ENCODE measurements around the gene EPRS1. TPM values are rescaled to one million over a fixed set of nuclear protein-coding genes. Genes with fewer than 3 reads are reported as not detected.
"Not testable (repeated sequence)": the region's sequence is repeated elsewhere in the genome, so short reads cannot be mapped to it uniquely, and the experiment has no call there.

EPRS1 gene
- total RNA-seq, 4 donors from 2014 or later: 16.8 to 101 (median 52.2) TPM

DNA sequence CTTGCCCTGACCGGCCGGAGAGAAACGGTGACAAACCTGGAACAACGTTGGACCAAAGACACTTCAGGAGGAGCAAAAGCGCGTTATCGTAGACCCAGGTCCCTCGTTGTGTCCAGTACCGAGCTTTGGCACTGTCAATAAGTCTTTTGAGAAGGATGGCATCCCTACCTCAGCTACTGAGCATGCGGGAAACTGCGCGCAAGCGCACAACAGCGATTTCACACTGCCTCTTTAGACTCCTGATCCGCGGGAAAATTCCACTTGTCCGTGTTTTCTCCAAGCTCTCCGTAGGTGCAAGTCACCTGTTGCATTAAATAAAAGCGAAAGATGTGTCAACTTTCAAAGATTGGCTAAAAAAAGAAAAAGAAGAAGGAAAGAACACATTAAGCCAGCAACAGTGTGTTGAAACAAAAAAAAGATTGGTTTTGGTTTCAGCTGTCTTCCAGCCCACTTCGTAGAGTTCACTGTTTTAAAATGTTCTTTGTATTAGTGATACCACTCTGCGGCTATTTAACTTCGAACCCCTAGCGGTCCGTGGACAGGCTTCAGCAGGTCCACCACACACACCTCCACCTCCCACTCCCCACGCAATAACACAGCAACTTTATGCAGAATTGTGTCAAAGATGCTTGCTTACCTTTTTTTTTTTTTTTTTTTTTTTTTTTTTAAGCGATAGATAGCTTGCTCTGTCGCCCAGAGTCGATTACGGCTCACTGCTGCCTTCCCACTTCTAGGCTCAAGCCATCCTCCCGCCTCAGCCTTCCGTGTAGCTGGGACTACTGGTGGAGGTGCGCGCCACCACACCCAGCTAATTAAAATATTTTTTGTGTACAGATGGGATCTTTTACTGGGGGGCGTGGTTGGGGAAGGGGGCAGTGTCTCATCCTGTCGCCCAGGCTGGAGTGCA lies 43.6 kb upstream of the EPRS1 start, which contains the start of gene BPNT1:
BPNT1 (minus strand) TSS at position 139 of the 907 bp plus-strand sequence. CDS start 9,942 bp downstream, outside the sequence.
- Histone ChIP-seq H3K9me3 (no peaks in the 10 kb centered on the region), H3K4me3 (peak within 1 kb of the TSS; percentile 57 to 76), H3K36me3 (no peaks in the 10 kb centered on the region), H3K27me3 (no peaks in the 10 kb centered on the region), H3K4me1 (peaks cover 0 to 2% of the 10 kb centered on the region in 2 donors), H3K27ac (peak within 1 kb of the TSS; percentile 57 to 67)
- TF ChIP-seq POLR2A (IDR thresholded peaks at IDR 0.05): peak; percentile 57 to 59
- TF ChIP-seq, protein P1, sequence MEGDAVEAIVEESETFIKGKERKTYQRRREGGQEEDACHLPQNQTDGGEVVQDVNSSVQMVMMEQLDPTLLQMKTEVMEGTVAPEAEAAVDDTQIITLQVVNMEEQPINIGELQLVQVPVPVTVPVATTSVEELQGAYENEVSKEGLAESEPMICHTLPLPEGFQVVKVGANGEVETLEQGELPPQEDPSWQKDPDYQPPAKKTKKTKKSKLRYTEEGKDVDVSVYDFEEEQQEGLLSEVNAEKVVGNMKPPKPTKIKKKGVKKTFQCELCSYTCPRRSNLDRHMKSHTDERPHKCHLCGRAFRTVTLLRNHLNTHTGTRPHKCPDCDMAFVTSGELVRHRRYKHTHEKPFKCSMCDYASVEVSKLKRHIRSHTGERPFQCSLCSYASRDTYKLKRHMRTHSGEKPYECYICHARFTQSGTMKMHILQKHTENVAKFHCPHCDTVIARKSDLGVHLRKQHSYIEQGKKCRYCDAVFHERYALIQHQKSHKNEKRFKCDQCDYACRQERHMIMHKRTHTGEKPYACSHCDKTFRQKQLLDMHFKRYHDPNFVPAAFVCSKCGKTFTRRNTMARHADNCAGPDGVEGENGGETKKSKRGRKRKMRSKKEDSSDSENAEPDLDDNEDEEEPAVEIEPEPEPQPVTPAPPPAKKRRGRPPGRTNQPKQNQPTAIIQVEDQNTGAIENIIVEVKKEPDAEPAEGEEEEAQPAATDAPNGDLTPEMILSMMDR (IDR thresholded peaks at IDR 0.05): peak in 2 of 4 experiments; percentile 29 to 36
- intact Hi-C loops (cut with DNase I; ENCODE audit: low total_unique reads): no loop called here
- DNase-seq: peak; percentile 91 to 95

DNA sequence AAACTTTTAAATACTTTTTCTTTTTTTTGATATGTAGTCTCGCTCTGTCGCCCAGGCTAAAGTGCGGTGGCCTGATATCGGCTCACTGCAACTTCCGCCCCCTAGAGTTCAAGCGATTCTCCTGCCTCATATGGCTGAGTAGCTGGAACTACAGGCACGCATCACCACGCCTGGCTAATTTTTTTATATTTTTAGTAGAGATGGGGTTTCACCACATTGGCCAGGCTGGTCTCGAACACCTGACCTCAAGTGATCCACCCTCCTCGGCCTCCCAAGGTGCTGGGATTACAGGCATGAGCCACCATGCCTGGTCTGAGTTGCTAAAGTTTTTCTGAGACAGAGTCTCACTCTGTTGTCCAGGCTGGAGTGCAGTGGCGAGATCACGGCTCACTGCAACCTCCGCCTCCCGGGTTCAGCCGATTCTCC lies 40.0 kb upstream of the EPRS1 start:
- H3K27me3 ChIP-seq; H3K4me1 ChIP-seq; DNase-seq; H3K9me3 ChIP-seq; H3K4me3 ChIP-seq; H3K27ac ChIP-seq; intact Hi-C loops (cut with DNase I; ENCODE audit: low total_unique reads); H3K36me3 ChIP-seq: not testable (repeated sequence)

DNA sequence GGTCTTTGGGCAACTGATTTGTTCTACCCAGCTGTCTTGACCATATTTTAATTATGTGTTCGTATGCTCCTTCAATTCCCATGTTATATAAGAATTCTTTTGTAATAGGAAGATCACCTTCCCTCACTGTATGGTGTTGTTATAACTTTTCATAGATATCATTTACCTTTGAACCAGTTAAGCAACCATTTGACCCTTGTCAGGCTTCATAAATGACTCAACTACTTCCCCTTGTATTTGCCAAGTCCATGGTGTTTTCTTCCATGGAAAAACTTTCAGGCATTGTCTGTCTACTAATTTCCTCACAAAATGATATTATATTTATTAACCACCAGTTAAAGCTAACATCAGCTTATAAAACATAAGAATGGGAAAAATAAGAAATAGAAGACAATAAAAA lies 38.2 kb upstream of the EPRS1 start:
- H3K27me3 ChIP-seq: no peaks in the 10 kb centered on the region
- no peak for DNase-seq
- intact Hi-C loops (cut with DNase I; ENCODE audit: low total_unique reads): no loop called here
- no peak overlapping the region for H3K4me3 ChIP-seq
- H3K9me3 ChIP-seq: no peaks in the 10 kb centered on the region
- H3K36me3 ChIP-seq: no peaks in the 10 kb centered on the region
- TF ChIP-seq, protein P1 (IDR thresholded peaks at IDR 0.05): no peak
- no peak for TF ChIP-seq POLR2A (IDR thresholded peaks at IDR 0.05)
- H3K4me1 ChIP-seq: no peaks in the 10 kb centered on the region
- H3K27ac ChIP-seq: no peak overlapping the region

DNA sequence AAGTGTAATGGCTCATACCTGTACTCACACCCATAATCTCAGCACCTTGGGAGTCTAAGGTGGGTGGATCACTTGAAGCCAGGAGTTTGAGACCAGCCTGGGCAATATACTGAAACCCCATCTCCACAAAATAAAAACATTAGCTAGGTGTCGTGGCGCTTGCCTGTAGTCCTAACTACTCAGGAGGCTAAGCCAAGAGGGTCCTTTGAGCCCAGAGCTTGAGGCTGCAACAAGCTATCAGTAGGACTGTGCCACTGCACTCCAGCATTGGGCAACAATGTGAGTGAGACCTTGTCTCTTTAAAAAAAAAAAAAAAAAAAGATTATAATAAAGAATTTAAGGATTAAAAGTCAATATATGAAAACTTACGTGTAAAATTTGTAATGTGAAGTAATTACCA lies 31.6 kb upstream of the EPRS1 start:
- H3K4me1 ChIP-seq: no peaks in the 10 kb centered on the region
- intact Hi-C loops (cut with DNase I; ENCODE audit: low total_unique reads): no loop called here
- no peaks in the 10 kb centered on the region for H3K36me3 ChIP-seq
- no peaks in the 10 kb centered on the region for H3K27me3 ChIP-seq
- H3K4me3 ChIP-seq: no peak overlapping the region
- H3K9me3 ChIP-seq: no peaks in the 10 kb centered on the region
- DNase-seq: no peak
- TF ChIP-seq POLR2A (IDR thresholded peaks at IDR 0.05): no peak
- TF ChIP-seq, protein P1 (IDR thresholded peaks at IDR 0.05): no peak
- no peak overlapping the region for H3K27ac ChIP-seq

DNA sequence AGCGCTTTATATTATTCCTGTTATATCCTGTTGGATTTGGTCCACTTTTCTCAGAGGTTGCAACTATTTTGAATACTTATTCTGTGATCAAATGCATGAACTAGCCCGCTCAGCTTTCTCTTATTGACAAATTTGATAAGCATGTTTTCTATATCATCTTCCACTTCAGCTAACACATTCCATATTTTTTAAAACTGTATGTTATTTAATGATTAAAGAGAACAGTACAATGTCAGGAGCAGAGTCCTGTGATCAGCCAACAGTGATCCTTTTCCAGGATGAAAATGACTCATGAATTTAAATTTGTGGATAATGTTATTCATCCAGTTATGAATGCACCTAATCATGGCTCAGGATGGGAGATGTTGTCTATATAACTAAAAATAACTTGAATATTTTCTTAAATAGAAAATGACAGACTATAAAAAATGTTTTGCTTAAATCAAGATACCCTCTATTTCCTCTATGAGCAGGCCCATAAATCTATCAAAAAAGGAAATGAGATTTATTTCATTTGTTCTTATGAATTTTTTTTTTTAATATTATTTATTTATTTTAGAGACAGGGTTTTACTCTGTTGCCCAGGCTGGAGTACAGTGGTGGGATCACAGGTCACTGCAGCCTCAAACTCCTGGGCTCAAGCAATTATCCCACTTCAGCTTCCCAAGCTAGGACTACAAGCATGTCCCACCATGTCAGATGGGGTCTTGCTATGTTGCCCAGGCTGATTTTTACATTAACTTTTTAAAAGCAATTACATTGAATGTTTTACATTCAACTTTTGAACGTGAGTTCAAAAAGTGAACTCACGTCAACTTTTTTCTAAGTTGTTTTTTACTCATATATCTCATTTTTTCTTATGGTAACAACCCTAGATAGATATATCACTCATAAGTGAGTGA lies 30.8 kb upstream of the EPRS1 start:
- no peak for DNase-seq
- H3K27me3 ChIP-seq: no peaks in the 10 kb centered on the region
- H3K4me1 ChIP-seq: no peaks in the 10 kb centered on the region
- H3K27ac ChIP-seq: no peak overlapping the region
- TF ChIP-seq POLR2A (IDR thresholded peaks at IDR 0.05): no peak
- TF ChIP-seq, protein P1 (IDR thresholded peaks at IDR 0.05): no peak
- no peaks in the 10 kb centered on the region for H3K9me3 ChIP-seq
- intact Hi-C loops (cut with DNase I; ENCODE audit: low total_unique reads): no loop called here
- no peaks in the 10 kb centered on the region for H3K36me3 ChIP-seq
- no peak overlapping the region for H3K4me3 ChIP-seq

Data from uterus (tissue), 4 donors.